Coronary artery (tissue), 2 donors: ENCODE data around the gene ZFP3.
"Not testable (repeated sequence)": the region's sequence is repeated elsewhere in the genome, so short reads cannot be mapped to it uniquely, and the experiment has no call there.

ENCODE experiments used
- DNase-seq: peaks from one replicate; pipeline ENCODE4 v3.0.0-alpha.2; 2017; ENCODE audit warnings: low spot score
- H3K27ac ChIP-seq, 2 donors: fragments of 200-600 bp; sonication (generic); one replicate each; pipeline ENCODE4 v1.5.1; 2016 to 2019
- H3K4me3 ChIP-seq: fragments of 200-600 bp; sonication (generic); 2 replicates; pipeline ENCODE4 v1.5.1; 2016; ENCODE audit warnings: mild to moderate bottlenecking, moderate library complexity
- CTCF ChIP-seq: fragments of 200-600 bp; sonication (generic); IDR thresholded peaks from one replicate; pipeline ENCODE4 v1.5.1; 2019; ENCODE audit warnings: antibody characterized with exemption

The ZFP3 gene

GRCh38 chr17:5128905-5129535 lies 50.8 kb downstream of the ZFP3 start:
- no peak for DNase-seq
- TF ChIP-seq CTCF: no peak
- no peak overlapping the region for H3K27ac ChIP-seq
- H3K4me3 ChIP-seq: no peak overlapping the region

GRCh38 chr17:5129770-5130169 lies 51.5 kb downstream of the ZFP3 start:
- not testable (repeated sequence) for H3K27ac ChIP-seq, H3K4me3 ChIP-seq, DNase-seq

- not testable (repeated sequence) for H3K4me3 ChIP-seq, DNase-seq, H3K27ac ChIP-seq
These were observed 52.0 kb downstream of the ZFP3 start for GRCh38 chr17:5130261-5130660.

GRCh38 chr17:5130687-5131086 lies 52.4 kb downstream of the ZFP3 start:
- H3K4me3 ChIP-seq, H3K27ac ChIP-seq, DNase-seq: not testable (repeated sequence)

- no peak for TF ChIP-seq CTCF
- DNase-seq: peak; percentile 46
- Histone ChIP-seq H3K4me3 (no peak overlapping the region), H3K27ac (no peak overlapping the region)
These were observed 53.0 kb downstream of the ZFP3 start for GRCh38 chr17:5131146-5131715.

GRCh38 chr17:5131799-5132502 lies 53.7 kb downstream of the ZFP3 start:
- H3K27ac ChIP-seq, H3K4me3 ChIP-seq: not testable (repeated sequence)
- DNase-seq: peak; percentile 62

GRCh38 chr17:5132503-5133225 lies 54.4 kb downstream of the ZFP3 start:
- H3K4me3 ChIP-seq: not testable (repeated sequence)

GRCh38 chr17:5133311-5133710 lies 55.0 kb downstream of the ZFP3 start:
- TF ChIP-seq CTCF: no peak
- peak; percentile 35 for DNase-seq

More at GRCh38 chr17:5132503-5133225, 54.4 kb downstream of the ZFP3 start:
- H3K27ac ChIP-seq: not testable (repeated sequence)
- DNase-seq: peak; percentile 53

GRCh38 chr17:5133961-5134360 lies 55.7 kb downstream of the ZFP3 start:
- H3K27ac ChIP-seq, H3K4me3 ChIP-seq: not testable (repeated sequence)
- DNase-seq: peak; percentile 62

More at GRCh38 chr17:5133311-5133710, 55.0 kb downstream of the ZFP3 start:
- Histone ChIP-seq H3K27ac (no peak overlapping the region), H3K4me3 (no peak overlapping the region)

- H3K4me3 ChIP-seq, H3K27ac ChIP-seq: not testable (repeated sequence)
- peak; percentile 21 for DNase-seq
These were observed 56.3 kb downstream of the ZFP3 start for GRCh38 chr17:5134571-5134970.

GRCh38 chr17:5135131-5135712 lies 57.0 kb downstream of the ZFP3 start:
- not testable (repeated sequence) for H3K4me3 ChIP-seq, H3K27ac ChIP-seq, DNase-seq
